ENCODE data around the gene OR13J1. TPM values are rescaled to one million over a fixed set of nuclear protein-coding genes. Genes with fewer than 3 reads are reported as not detected.

OR13J1 gene
- total RNA-seq, 1 experiment from 2014 or later, result not detected

- TF ChIP-seq RORB (CRISPR knock-in tag; IDR thresholded peaks at IDR 0.05) (no peak), KAT7 (CRISPR knock-in tag; IDR thresholded peaks at IDR 0.05; ENCODE audit: borderline replicate concordance) (no peak), FOXP1 (CRISPR knock-in tag; IDR thresholded peaks at IDR 0.05; ENCODE audit: borderline replicate concordance) (no peak)
- TF ChIP-seq, protein P1, sequence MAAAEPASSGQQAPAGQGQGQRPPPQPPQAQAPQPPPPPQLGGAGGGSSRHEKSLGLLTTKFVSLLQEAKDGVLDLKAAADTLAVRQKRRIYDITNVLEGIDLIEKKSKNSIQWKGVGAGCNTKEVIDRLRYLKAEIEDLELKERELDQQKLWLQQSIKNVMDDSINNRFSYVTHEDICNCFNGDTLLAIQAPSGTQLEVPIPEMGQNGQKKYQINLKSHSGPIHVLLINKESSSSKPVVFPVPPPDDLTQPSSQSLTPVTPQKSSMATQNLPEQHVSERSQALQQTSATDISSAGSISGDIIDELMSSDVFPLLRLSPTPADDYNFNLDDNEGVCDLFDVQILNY (CRISPR knock-in tag; IDR thresholded peaks at IDR 0.05), result no peak
- TF ChIP-seq, protein P2, sequence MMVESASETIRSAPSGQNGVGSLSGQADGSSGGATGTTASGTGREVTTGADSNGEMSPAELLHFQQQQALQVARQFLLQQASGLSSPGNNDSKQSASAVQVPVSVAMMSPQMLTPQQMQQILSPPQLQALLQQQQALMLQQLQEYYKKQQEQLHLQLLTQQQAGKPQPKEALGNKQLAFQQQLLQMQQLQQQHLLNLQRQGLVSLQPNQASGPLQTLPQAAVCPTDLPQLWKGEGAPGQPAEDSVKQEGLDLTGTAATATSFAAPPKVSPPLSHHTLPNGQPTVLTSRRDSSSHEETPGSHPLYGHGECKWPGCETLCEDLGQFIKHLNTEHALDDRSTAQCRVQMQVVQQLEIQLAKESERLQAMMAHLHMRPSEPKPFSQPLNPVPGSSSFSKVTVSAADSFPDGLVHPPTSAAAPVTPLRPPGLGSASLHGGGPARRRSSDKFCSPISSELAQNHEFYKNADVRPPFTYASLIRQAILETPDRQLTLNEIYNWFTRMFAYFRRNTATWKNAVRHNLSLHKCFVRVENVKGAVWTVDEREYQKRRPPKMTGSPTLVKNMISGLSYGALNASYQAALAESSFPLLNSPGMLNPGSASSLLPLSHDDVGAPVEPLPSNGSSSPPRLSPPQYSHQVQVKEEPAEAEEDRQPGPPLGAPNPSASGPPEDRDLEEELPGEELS (CRISPR knock-in tag; IDR thresholded peaks at IDR 0.05), result no peak
Measured at GRCh38 chr9:35905912-35906679, 35.9 kb upstream of the OR13J1 start, which contains the start of gene HRCT1 (continued).

DNA sequence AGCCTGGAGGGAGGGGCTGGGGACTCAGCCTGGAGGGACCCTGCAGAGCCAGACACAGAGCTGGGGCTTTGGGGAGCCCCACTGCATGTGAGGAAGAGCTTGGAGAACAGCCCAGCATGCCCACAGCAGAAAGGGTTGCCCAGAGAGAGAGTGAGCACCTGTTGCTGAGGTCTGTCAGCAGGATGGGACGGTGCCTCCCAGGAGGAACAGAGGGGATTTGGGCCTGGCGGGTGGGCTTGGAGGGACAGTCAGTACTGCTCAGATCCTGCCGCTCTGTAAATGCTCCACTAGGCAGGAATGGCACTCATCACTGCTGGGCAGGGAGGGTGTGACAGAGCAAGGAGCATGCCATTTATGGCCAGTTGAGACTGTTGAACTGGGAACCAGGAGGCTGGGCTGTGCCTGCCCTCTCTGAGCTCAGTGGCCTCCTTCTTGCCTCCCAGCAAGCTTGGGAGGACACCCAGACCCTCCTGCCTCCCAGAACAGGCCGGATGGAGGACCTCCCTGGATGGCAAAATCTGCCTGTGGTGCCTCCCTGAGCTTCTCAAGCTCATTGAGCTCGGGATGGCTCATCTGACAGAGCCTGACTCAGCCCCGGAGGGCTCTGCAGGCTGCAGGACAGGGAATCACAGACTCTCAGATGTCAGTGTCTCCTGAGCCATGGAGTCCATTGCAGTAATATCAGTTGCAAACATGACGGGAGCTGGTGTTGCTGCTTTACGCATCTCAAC lies 35.0 kb upstream of the OR13J1 start:
- Mint-ChIP-seq H3K4me3 (no peak overlapping the region), H3K9me3 (no peaks in the 10 kb centered on the region), H3K27me3 (ENCODE audit: low read depth) (peaks cover 9% of the 10 kb centered on the region; the same call in 1 of the 2 replicates), H3K27ac (no peak overlapping the region), H3K4me1 (peaks cover 38% of the 10 kb centered on the region), H3K36me3 (no peaks in the 10 kb centered on the region)
- CTCF ChIA-PET, result interaction anchor here (1.9 to 7.5 kb wide), 2 partner anchors 23 to 41 kb away, joined by 10 to 52 read pairs; no protein-coding TSS in a partner anchor
- no peak for ATAC-seq
- DNase-seq (ENCODE audit: low spot score), result no peak
- POLR2A ChIA-PET, result interaction anchor here (0.6 kb wide), 1 partner anchor 138 kb away, joined by 6 read pairs; no protein-coding TSS in a partner anchor
- TF ChIP-seq ZNF263 (CRISPR knock-in tag; IDR thresholded peaks at IDR 0.05; ENCODE audit: low read depth) (no peak), NR1H2 (CRISPR knock-in tag; IDR thresholded peaks at IDR 0.05) (no peak), ARID4B (CRISPR knock-in tag; IDR thresholded peaks at IDR 0.05; ENCODE audit: borderline replicate concordance) (no peak), ZNF281 (CRISPR knock-in tag; IDR thresholded peaks at IDR 0.05) (no peak), NFYB (CRISPR knock-in tag; conservative IDR thresholded peaks at IDR 0.05; ENCODE audit: low read depth) (no peak), HMGXB4 (CRISPR knock-in tag; IDR thresholded peaks at IDR 0.05) (no peak), TEAD4 (CRISPR knock-in tag; IDR thresholded peaks at IDR 0.05) (no peak), FOXK1 (CRISPR knock-in tag; IDR thresholded peaks at IDR 0.05) (no peak), TEAD1 (CRISPR knock-in tag; IDR thresholded peaks at IDR 0.05) (no peak), ZBTB21 (CRISPR knock-in tag; IDR thresholded peaks at IDR 0.05; ENCODE audit: borderline replicate concordance) (no peak), PREB (CRISPR knock-in tag; IDR thresholded peaks at IDR 0.05; ENCODE audit: borderline replicate concordance) (no peak), ZNF219 (CRISPR knock-in tag; IDR thresholded peaks at IDR 0.05; ENCODE audit: borderline replicate concordance) (no peak), ZSCAN18 (CRISPR knock-in tag; IDR thresholded peaks at IDR 0.05) (no peak), RELA (CRISPR knock-in tag; IDR thresholded peaks at IDR 0.05; ENCODE audit: borderline replicate concordance) (no peak)
